SK-N-SH (cell line): ENCODE data around the gene ATP8A2.

Source experiments
- ELF1 ChIP-seq: IDR thresholded peaks from 2 replicates; pipeline ENCODE4 v1.4.0; 2012
- EP300 ChIP-seq, 2 experiments: IDR thresholded peaks; 2 replicates each; pipeline versions ENCODE4 v1.4.0 to v1.6.1; 2012; ENCODE audit warnings: borderline replicate concordance in 1 of 2, low read depth in 1 of 2, low read length in 1 of 2
- FOXM1 ChIP-seq: IDR thresholded peaks from 2 replicates; pipeline ENCODE4 v1.4.0; 2012; ENCODE audit warnings: low read depth, mild to moderate bottlenecking
- MEF2A ChIP-seq: IDR thresholded peaks from 2 replicates; pipeline ENCODE4 v1.4.0; 2012; ENCODE audit warnings: low read depth, borderline replicate concordance
- POLR2AphosphoS5 ChIP-seq: IDR thresholded peaks from 2 replicates; pipeline ENCODE4 v1.6.1; 2012; ENCODE audit warnings: low read depth, low read length
- RAD21 ChIP-seq: IDR thresholded peaks from 2 replicates; pipeline ENCODE4 v1.6.1; 2012; ENCODE audit warnings: mild to moderate bottlenecking, low read length
- RXRA ChIP-seq: IDR thresholded peaks from 2 replicates; pipeline ENCODE4 v1.4.0; 2012; ENCODE audit warnings: low read depth, mild to moderate bottlenecking, borderline replicate concordance
- SIN3A ChIP-seq: IDR thresholded peaks from 2 replicates; pipeline ENCODE4 v1.6.1; 2012; ENCODE audit warnings: low read depth, mild to moderate bottlenecking, low read length, moderate library complexity, borderline replicate concordance
- SMC3 ChIP-seq: IDR thresholded peaks from 2 replicates; pipeline ENCODE4 v1.6.1; 2012; ENCODE audit warnings: low read depth, low read length, improper control_type of control experiment
- TF ChIP-seq, protein P1 (sequence below): fragments of 200-600 bp; sonication (generic); IDR thresholded peaks from 2 replicates; pipeline ENCODE4 v1.6.1; 2017; ENCODE audit warnings: antibody characterized with exemption, mild to moderate bottlenecking, moderate library complexity
- TF ChIP-seq, protein P2 (sequence below): IDR thresholded peaks from 2 replicates; pipeline ENCODE4 v1.4.0; 2012; ENCODE audit warnings: low read depth
- TF ChIP-seq, protein P3 (sequence below): IDR thresholded peaks from 2 replicates; pipeline ENCODE4 v1.6.1; 2012; ENCODE audit warnings: mild to moderate bottlenecking, low read depth, low read length, moderate library complexity

DNA sequence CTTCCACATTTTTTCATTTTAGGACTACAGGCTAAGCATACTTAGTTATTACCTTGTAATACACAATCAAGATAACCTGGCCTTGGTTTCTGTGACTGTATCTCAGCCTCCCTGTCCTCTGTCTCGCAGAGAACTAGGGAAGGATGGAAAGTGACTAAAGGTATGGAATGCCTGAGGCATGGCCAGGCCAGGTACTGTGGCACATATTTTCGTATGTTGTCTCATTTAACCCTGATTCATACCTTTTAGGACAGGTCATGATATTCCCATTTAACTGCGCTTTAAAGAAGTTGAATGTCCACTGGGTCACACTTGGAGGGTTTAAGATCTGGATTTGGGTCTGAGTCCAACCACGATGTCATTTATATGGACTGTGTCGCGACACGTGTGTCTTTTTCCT, 357.4 kb downstream of the ATP8A2 start:
- TF ChIP-seq RAD21 (no peak), SIN3A (no peak), MEF2A (no peak), FOXM1 (no peak), SMC3 (no peak), EP300 (IDR thresholded peaks at IDR 0.05; ENCODE audit: borderline replicate concordance in 1 of 2, low read depth in 1 of 2, low read length in 1 of 2) (no peak), POLR2AphosphoS5 (no peak), ELF1 (no peak), RXRA (no peak)
- TF ChIP-seq, protein P1, sequence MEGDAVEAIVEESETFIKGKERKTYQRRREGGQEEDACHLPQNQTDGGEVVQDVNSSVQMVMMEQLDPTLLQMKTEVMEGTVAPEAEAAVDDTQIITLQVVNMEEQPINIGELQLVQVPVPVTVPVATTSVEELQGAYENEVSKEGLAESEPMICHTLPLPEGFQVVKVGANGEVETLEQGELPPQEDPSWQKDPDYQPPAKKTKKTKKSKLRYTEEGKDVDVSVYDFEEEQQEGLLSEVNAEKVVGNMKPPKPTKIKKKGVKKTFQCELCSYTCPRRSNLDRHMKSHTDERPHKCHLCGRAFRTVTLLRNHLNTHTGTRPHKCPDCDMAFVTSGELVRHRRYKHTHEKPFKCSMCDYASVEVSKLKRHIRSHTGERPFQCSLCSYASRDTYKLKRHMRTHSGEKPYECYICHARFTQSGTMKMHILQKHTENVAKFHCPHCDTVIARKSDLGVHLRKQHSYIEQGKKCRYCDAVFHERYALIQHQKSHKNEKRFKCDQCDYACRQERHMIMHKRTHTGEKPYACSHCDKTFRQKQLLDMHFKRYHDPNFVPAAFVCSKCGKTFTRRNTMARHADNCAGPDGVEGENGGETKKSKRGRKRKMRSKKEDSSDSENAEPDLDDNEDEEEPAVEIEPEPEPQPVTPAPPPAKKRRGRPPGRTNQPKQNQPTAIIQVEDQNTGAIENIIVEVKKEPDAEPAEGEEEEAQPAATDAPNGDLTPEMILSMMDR: no peak
- TF ChIP-seq, protein P2, sequence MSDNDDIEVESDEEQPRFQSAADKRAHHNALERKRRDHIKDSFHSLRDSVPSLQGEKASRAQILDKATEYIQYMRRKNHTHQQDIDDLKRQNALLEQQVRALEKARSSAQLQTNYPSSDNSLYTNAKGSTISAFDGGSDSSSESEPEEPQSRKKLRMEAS: no peak
- TF ChIP-seq, protein P3, sequence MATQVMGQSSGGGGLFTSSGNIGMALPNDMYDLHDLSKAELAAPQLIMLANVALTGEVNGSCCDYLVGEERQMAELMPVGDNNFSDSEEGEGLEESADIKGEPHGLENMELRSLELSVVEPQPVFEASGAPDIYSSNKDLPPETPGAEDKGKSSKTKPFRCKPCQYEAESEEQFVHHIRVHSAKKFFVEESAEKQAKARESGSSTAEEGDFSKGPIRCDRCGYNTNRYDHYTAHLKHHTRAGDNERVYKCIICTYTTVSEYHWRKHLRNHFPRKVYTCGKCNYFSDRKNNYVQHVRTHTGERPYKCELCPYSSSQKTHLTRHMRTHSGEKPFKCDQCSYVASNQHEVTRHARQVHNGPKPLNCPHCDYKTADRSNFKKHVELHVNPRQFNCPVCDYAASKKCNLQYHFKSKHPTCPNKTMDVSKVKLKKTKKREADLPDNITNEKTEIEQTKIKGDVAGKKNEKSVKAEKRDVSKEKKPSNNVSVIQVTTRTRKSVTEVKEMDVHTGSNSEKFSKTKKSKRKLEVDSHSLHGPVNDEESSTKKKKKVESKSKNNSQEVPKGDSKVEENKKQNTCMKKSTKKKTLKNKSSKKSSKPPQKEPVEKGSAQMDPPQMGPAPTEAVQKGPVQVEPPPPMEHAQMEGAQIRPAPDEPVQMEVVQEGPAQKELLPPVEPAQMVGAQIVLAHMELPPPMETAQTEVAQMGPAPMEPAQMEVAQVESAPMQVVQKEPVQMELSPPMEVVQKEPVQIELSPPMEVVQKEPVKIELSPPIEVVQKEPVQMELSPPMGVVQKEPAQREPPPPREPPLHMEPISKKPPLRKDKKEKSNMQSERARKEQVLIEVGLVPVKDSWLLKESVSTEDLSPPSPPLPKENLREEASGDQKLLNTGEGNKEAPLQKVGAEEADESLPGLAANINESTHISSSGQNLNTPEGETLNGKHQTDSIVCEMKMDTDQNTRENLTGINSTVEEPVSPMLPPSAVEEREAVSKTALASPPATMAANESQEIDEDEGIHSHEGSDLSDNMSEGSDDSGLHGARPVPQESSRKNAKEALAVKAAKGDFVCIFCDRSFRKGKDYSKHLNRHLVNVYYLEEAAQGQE: no peak
